B cell (primary cell): ENCODE results near the gene TEX52.

Source experiments
- CTCF ChIP-seq: fragments of 200-600 bp; IDR thresholded peaks from one replicate; pipeline ENCODE4 v1.8.0; 2022; ENCODE audit warnings: antibody characterized with exemption, mild to moderate bottlenecking
- EZH2 ChIP-seq: IDR thresholded peaks from 2 replicates; pipeline ENCODE4 v1.6.1; 2012; ENCODE audit warnings: borderline replicate concordance, low read depth, mild to moderate bottlenecking, moderate library complexity, low read length; ENCODE audit not compliant: insufficient read depth, poor library complexity, severe bottlenecking

GRCh38 chr12:2879853-2880252 is 23.0 kb upstream of the TEX52 start:
- TF ChIP-seq CTCF (no peak), EZH2 (no peak)
